Astrocyte of the cerebellum (primary cell): Measurements from ENCODE around the gene PLXNC1.
A peak's percentile ranks its signal among the peaks of the same experiment; 100 is the strongest.

Experiments used
- DNase-seq: peaks from one replicate; pipeline ENCODE4 v3.0.0-alpha.2; 2011; ENCODE audit warnings: low read depth
- H3K4me3 ChIP-seq: 2 replicates; pipeline ENCODE4 v1.5.1; 2011; ENCODE audit warnings: mild to moderate bottlenecking, low read depth, low read length, moderate library complexity
- in situ Hi-C: cut with HindIII; loops from 2 replicates; pipeline ENCODE4 v1.10.0; 2017; ENCODE audit warnings: low sequenced_read_pairs
- TF ChIP-seq, protein P1 (sequence below): IDR thresholded peaks from 2 replicates; pipeline ENCODE4 v1.5.1; 2012; ENCODE audit warnings: low read length, low read depth, moderate library complexity, mild to moderate bottlenecking; ENCODE audit errors: missing control alignments

PLXNC1 gene

GRCh38 chr12:94290353-94290752 lies 142.0 kb downstream of the PLXNC1 start:
- DNase-seq: no peak
- TF ChIP-seq, protein P1, sequence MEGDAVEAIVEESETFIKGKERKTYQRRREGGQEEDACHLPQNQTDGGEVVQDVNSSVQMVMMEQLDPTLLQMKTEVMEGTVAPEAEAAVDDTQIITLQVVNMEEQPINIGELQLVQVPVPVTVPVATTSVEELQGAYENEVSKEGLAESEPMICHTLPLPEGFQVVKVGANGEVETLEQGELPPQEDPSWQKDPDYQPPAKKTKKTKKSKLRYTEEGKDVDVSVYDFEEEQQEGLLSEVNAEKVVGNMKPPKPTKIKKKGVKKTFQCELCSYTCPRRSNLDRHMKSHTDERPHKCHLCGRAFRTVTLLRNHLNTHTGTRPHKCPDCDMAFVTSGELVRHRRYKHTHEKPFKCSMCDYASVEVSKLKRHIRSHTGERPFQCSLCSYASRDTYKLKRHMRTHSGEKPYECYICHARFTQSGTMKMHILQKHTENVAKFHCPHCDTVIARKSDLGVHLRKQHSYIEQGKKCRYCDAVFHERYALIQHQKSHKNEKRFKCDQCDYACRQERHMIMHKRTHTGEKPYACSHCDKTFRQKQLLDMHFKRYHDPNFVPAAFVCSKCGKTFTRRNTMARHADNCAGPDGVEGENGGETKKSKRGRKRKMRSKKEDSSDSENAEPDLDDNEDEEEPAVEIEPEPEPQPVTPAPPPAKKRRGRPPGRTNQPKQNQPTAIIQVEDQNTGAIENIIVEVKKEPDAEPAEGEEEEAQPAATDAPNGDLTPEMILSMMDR: no peak
- in situ Hi-C loops: no loop called here
- H3K4me3 ChIP-seq: no peak overlapping the region

DNA sequence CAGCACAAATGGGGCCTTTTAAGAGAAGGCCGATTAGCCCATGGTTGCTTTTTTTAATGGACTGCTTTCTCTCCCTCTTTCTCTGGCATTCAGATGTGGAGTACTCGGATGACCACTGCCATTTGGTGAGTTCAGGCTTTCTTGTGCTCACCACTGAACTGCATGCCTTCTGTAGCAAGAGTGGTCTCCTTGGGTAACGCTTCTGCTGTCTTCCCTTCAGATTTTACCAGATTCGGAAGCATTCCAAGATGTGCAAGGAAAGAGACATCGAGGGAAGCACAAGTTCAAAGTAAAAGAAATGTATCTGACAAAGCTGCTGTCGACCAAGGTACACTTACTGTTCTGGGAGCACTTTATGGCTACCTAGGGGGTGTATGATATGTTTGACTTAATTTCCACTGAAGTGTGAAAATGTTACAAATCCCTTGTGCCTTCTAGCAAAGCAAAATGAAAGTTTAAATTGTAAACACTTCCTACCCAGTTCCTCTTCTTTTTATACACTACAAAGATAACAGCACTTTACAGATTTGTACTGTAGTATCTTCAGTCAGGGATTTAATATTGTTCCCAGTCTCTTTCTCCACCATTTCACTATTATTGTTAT lies 148.8 kb downstream of the PLXNC1 start:
- H3K4me3 ChIP-seq: no peak overlapping the region
- TF ChIP-seq, protein P1: no peak
- in situ Hi-C loops: no loop called here
- DNase-seq: no peak

DNA sequence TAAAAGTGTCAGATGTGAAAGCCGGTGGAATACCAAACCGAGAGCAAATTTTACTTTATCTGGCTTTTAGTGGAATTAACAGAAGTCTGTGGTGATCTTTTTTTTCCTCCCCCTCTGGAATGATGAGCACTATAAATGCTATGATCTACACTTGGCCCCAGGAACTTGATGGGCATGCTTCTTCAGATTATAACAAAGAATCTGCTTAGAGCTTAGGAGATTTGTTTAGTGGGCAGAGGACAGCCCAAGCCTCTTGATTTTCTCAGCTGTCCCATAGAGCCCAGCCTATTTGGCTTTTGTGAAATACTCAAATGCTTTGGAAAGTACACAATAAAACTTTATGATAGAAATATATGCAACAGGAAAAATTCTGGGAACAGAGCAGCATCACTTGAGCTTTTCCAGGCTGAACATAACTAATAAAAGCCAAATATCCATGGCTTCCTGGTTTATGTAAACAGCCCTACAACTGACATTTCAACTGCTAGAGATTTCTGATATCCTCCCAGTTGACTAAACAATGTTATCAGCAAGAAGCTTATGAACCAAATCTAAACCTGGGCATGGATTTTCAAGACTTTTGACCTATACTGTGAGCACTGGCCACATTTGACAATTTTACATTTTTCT lies 149.6 kb downstream of the PLXNC1 start:
- TF ChIP-seq, protein P1: no peak
- H3K4me3 ChIP-seq: no peak overlapping the region
- in situ Hi-C loops: no loop called here

GRCh38 chr12:94299846-94300245 lies 151.5 kb downstream of the PLXNC1 start:
- DNase-seq: no peak
- H3K4me3 ChIP-seq: no peak overlapping the region
- TF ChIP-seq, protein P1: no peak
- in situ Hi-C loops: loop anchor here (5.0 kb wide), 1 partner anchor 48 kb away; no protein-coding TSS in a partner anchor

More for the DNA sequence above, 149.6 kb downstream of the PLXNC1 start:
- DNase-seq: no peak

- no peak overlapping the region for H3K4me3 ChIP-seq
- DNase-seq: no peak
- in situ Hi-C loops: loop anchor here (5.0 kb wide), 1 partner anchor 52 kb away; no protein-coding TSS in a partner anchor
- TF ChIP-seq, protein P1: no peak
Observed at GRCh38 chr12:94304012-94304411, 155.6 kb downstream of the PLXNC1 start.

- no peak overlapping the region for H3K4me3 ChIP-seq
- in situ Hi-C loops: loop anchor here (5.0 kb wide), 1 partner anchor 52 kb away; no protein-coding TSS in a partner anchor
- TF ChIP-seq, protein P1: no peak
- peak; percentile 16 for DNase-seq
Observed at GRCh38 chr12:94304566-94305061, 156.2 kb downstream of the PLXNC1 start.
